ENCODE results near the gene NBEA.
"Not testable (repeated sequence)": the region's sequence is repeated elsewhere in the genome, so short reads cannot be mapped to it uniquely, and the experiment has no call there.

NBEA gene

DNA sequence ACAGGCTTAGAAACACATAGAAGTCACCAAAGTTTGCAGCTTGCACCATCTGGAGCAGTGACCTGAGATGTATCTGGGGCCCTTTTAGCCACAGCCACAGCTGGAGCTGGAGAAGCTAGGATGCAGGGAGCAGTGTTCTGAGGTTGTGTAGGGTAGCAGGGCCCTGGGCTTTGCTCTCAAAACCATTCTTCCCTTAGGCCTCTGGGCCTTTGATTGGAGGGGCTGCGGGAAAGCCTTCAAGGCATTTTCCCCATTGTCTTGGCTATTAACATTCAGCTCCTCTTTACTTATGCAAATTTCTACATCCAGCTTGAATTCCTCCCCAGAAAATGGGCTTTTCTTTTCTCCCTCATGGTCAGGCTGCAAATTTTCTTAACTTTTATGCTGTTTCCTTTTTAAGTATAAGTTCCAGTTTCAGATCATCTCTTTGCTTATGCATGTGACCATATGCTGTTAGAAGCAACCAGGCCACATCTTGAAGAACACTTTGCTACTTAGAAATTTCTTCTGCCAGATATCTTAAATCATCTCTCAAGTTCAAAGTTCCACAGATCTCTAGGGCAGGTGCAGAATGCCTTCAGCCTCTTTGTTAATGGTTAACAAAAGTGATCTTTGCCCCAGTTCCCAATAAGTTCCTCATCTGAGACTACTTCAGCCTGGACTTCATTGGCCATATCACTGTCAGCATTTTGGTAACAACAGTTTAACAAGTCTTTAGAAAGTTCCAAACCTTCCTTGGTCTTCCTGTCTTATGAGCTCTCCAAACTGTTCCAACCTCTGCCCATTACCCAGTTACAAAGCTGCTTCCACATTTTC, 48.5 kb downstream of the NBEA start (continued):
- TF ChIP-seq MZF1 (tag by site-specific recombination; IDR thresholded peaks at IDR 0.05; ENCODE audit: borderline replicate concordance) (no peak), ZNF433 (tag by site-specific recombination; IDR thresholded peaks at IDR 0.05; ENCODE audit: low read depth) (no peak)
- TF ChIP-seq, protein P1, sequence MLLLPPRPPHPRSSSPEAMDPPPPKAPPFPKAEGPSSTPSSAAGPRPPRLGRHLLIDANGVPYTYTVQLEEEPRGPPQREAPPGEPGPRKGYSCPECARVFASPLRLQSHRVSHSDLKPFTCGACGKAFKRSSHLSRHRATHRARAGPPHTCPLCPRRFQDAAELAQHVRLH (tag by site-specific recombination; IDR thresholded peaks at IDR 0.05), result no peak

DNA sequence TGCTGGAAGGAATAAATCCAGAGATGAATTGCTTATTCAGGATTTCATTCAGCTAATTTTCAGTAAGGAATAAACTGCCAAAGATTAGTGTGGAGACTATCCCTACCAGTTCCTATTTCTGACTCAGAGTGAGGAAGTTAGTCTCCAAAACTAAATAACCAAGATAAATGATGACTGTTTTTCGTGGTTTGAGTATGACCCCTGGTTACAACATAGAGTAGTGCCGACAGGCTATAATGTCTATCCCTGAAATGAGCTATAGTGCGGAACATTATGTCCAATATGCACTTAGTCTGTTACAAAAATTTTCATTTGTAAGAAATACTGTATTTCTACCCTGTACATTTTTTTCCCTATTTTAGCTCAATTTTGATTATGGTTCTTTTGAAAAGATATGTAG, 51.4 kb downstream of the NBEA start:
- Histone ChIP-seq H3K36me3 (ENCODE audit: control insufficient read depth in 2 of 2, insufficient read depth in 1 of 2, low read length in 2 of 2) (no peaks in the 10 kb centered on the region), H3K27ac (ENCODE audit: extremely low read depth, low read depth, low read length) (no peak overlapping the region), H3K4me1 (ENCODE audit: control insufficient read depth, insufficient read depth, low read length) (no peaks in the 10 kb centered on the region), H3K9me3 (ENCODE audit: control insufficient read depth, insufficient read depth, low read depth, low read length) (no peaks in the 10 kb centered on the region), H3K4me3 (ENCODE audit: low read depth, low read length) (no peak overlapping the region)
- POLR2A ChIA-PET, result no interaction called here
- TF ChIP-seq, protein P2, sequence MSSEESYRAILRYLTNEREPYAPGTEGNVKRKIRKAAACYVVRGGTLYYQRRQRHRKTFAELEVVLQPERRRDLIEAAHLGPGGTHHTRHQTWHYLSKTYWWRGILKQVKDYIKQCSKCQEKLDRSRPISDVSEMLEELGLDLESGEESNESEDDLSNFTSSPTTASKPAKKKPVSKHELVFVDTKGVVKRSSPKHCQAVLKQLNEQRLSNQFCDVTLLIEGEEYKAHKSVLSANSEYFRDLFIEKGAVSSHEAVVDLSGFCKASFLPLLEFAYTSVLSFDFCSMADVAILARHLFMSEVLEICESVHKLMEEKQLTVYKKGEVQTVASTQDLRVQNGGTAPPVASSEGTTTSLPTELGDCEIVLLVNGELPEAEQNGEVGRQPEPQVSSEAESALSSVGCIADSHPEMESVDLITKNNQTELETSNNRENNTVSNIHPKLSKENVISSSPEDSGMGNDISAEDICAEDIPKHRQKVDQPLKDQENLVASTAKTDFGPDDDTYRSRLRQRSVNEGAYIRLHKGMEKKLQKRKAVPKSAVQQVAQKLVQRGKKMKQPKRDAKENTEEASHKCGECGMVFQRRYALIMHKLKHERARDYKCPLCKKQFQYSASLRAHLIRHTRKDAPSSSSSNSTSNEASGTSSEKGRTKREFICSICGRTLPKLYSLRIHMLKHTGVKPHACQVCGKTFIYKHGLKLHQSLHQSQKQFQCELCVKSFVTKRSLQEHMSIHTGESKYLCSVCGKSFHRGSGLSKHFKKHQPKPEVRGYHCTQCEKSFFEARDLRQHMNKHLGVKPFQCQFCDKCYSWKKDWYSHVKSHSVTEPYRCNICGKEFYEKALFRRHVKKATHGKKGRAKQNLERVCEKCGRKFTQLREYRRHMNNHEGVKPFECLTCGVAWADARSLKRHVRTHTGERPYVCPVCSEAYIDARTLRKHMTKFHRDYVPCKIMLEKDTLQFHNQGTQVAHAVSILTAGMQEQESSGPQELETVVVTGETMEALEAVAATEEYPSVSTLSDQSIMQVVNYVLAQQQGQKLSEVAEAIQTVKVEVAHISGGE (tag by site-specific recombination; conservative IDR thresholded peaks at IDR 0.05; ENCODE audit: low read depth), result no peak
- TF ChIP-seq KLF9 (tag by site-specific recombination; IDR thresholded peaks at IDR 0.05; ENCODE audit: low read depth) (no peak), ZNF514 (tag by site-specific recombination; IDR thresholded peaks at IDR 0.05) (no peak), ZNF830 (tag by site-specific recombination; IDR thresholded peaks at IDR 0.05; ENCODE audit: low read depth) (no peak), ZNF76 (tag by site-specific recombination; IDR thresholded peaks at IDR 0.05; ENCODE audit: borderline replicate concordance, low read depth) (no peak), HOXD13 (CRISPR knock-in tag; IDR thresholded peaks at IDR 0.05; ENCODE audit: borderline replicate concordance) (no peak), ZNF335 (tag by site-specific recombination; conservative IDR thresholded peaks at IDR 0.05) (no peak), ZNF664 (tag by site-specific recombination; IDR thresholded peaks at IDR 0.05) (no peak), ZNF544 (tag by site-specific recombination; IDR thresholded peaks at IDR 0.05) (no peak), ZNF677 (tag by site-specific recombination; IDR thresholded peaks at IDR 0.05) (no peak), MEIS1 (CRISPR knock-in tag; IDR thresholded peaks at IDR 0.05; ENCODE audit: borderline replicate concordance) (no peak), ZNF416 (tag by site-specific recombination; IDR thresholded peaks at IDR 0.05) (no peak), ZNF169 (tag by site-specific recombination; IDR thresholded peaks at IDR 0.05) (no peak), ZSCAN16 (tag by site-specific recombination; IDR thresholded peaks at IDR 0.05) (no peak), ZNF626 (tag by site-specific recombination; IDR thresholded peaks at IDR 0.05) (no peak)
- TF ChIP-seq, protein P3, sequence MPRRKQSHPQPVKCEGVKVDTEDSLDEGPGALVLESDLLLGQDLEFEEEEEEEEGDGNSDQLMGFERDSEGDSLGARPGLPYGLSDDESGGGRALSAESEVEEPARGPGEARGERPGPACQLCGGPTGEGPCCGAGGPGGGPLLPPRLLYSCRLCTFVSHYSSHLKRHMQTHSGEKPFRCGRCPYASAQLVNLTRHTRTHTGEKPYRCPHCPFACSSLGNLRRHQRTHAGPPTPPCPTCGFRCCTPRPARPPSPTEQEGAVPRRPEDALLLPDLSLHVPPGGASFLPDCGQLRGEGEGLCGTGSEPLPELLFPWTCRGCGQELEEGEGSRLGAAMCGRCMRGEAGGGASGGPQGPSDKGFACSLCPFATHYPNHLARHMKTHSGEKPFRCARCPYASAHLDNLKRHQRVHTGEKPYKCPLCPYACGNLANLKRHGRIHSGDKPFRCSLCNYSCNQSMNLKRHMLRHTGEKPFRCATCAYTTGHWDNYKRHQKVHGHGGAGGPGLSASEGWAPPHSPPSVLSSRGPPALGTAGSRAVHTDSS (tag by site-specific recombination; IDR thresholded peaks at IDR 0.05), result no peak
- TF ChIP-seq, protein P4, sequence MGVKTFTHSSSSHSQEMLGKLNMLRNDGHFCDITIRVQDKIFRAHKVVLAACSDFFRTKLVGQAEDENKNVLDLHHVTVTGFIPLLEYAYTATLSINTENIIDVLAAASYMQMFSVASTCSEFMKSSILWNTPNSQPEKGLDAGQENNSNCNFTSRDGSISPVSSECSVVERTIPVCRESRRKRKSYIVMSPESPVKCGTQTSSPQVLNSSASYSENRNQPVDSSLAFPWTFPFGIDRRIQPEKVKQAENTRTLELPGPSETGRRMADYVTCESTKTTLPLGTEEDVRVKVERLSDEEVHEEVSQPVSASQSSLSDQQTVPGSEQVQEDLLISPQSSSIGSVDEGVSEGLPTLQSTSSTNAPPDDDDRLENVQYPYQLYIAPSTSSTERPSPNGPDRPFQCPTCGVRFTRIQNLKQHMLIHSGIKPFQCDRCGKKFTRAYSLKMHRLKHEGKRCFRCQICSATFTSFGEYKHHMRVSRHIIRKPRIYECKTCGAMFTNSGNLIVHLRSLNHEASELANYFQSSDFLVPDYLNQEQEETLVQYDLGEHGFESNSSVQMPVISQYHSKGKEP (tag by site-specific recombination; IDR thresholded peaks at IDR 0.05), result no peak
- TF ChIP-seq, protein P5, sequence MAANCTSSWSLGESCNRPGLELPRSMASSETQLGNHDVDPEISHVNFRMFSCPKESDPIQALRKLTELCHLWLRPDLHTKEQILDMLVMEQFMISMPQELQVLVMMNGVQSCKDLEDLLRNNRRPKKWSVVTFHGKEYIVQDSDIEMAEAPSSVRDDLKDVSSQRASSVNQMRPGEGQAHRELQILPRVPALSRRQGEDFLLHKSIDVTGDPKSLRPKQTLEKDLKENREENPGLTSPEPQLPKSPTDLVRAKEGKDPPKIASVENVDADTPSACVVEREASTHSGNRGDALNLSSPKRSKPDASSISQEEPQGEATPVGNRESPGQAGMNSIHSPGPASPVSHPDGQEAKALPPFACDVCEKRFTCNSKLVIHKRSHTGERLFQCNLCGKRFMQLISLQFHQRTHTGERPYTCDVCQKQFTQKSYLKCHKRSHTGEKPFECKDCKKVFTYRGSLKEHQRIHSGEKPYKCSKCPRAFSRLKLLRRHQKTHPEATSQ (tag by site-specific recombination; IDR thresholded peaks at IDR 0.05), result no peak
- TF ChIP-seq, protein P6, sequence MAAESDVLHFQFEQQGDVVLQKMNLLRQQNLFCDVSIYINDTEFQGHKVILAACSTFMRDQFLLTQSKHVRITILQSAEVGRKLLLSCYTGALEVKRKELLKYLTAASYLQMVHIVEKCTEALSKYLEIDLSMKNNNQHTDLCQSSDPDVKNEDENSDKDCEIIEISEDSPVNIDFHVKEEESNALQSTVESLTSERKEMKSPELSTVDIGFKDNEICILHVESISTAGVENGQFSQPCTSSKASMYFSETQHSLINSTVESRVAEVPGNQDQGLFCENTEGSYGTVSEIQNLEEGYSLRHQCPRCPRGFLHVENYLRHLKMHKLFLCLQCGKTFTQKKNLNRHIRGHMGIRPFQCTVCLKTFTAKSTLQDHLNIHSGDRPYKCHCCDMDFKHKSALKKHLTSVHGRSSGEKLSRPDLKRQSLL (tag by site-specific recombination; IDR thresholded peaks at IDR 0.05), result no peak
- CTCF ChIA-PET, result no interaction called here

DNA sequence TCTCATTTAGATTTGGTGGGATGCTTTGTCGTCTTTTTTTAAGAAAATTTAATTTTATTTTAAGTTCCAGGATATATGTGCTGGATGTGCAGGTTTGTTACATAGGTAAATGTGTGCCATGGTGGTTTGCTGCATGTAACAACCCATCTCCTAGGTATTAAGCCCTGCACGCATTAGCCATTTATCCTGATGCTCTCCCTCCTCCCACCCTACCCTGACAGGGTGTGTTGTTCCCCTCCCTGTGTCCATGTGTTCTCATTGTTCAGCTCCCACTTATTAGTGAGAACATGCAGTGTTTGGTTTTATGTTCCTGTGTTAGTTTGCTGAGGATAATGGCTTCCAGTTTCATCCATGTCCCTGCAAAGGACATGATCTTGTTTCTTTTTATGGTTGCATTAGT, 61.7 kb downstream of the NBEA start:
- H3K9me3 ChIP-seq (ENCODE audit: control insufficient read depth, insufficient read depth, low read depth, low read length); H3K4me3 ChIP-seq (ENCODE audit: low read depth, low read length); H3K36me3 ChIP-seq (ENCODE audit: control insufficient read depth in 2 of 2, insufficient read depth in 1 of 2, low read length in 2 of 2); CTCF ChIA-PET; POLR2A ChIA-PET; H3K4me1 ChIP-seq (ENCODE audit: control insufficient read depth, insufficient read depth, low read length); H3K27ac ChIP-seq (ENCODE audit: extremely low read depth, low read depth, low read length): not testable (repeated sequence)
